ENCODE measurements around the gene TMTC2.

DNA sequence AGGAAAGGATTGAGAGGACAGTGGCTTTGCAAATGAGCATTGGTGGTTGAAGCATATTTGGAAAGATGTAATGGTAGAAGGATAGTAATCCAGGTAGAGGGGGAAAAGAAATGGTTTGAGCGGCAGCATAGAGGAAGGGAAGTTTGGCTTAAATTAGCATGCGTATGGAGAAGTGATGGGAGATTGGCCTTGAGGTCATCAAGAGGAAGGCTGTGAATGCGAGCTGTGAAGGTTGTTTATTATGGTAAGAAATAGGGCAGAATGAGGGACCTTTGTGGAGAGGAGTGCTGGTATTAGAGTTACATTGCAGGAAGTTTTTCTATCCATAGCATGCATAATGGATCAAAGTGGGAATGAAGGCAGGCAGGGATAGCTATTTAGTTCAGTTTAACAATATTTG lies 162.1 kb downstream of the TMTC2 start:
- TF ChIP-seq POLR2A (IDR thresholded peaks at IDR 0.05) (no peak), CTCF (IDR thresholded peaks at IDR 0.05) (no peak)
